HepG2 (cell line): ENCODE results near the gene HYCC2. TPM values are rescaled to one million over a fixed set of nuclear protein-coding genes. Genes with fewer than 3 reads are reported as not detected.

Experiments
- CAMTA2 ChIP-seq: sonication (generic); formaldehyde crosslinking; IDR thresholded peaks from 2 replicates; pipeline ENCODE4 v1.4.0; 2020; ENCODE audit warnings: mild to moderate bottlenecking, missing genetic modification reagents, borderline replicate concordance
- DNMT1 ChIP-seq: sonication (generic); formaldehyde crosslinking; IDR thresholded peaks from 2 replicates; pipeline ENCODE4 v1.5.1; 2020; ENCODE audit warnings: mild to moderate bottlenecking, missing genetic modification reagents
- HINFP ChIP-seq: sonication (generic); formaldehyde crosslinking; IDR thresholded peaks from 2 replicates; pipeline ENCODE4 v1.4.0; 2020; ENCODE audit warnings: low read depth, mild to moderate bottlenecking, missing genetic modification reagents
- HMG20B ChIP-seq: conservative IDR thresholded peaks from 2 replicates; pipeline ENCODE4 v1.6.1; 2016; ENCODE audit warnings: missing genetic modification reagents, missing compliant biosample characterization
- KDM6A ChIP-seq: IDR thresholded peaks from 2 replicates; pipeline ENCODE4 v1.6.1; 2016; ENCODE audit warnings: low read depth
- SIN3A ChIP-seq: IDR thresholded peaks from 2 replicates; pipeline ENCODE4 v1.6.1; 2011; ENCODE audit warnings: low read depth, mild to moderate bottlenecking, control low read depth, low read length, borderline replicate concordance
- TEAD3 ChIP-seq: optimal IDR thresholded peaks from 2 replicates; pipeline ENCODE3; 2016; ENCODE audit warnings: borderline replicate concordance
- ZNF549 ChIP-seq: sonication (generic); formaldehyde crosslinking; IDR thresholded peaks from 2 replicates; pipeline ENCODE4 v1.5.0; 2020; ENCODE audit warnings: missing genetic modification reagents
- ZNF552 ChIP-seq: sonication (generic); formaldehyde crosslinking; IDR thresholded peaks from 2 replicates; pipeline ENCODE4 v1.9.0; 2022; ENCODE audit warnings: missing genetic modification reagents, mild to moderate bottlenecking, borderline replicate concordance
- ZNF775 ChIP-seq: sonication (generic); formaldehyde crosslinking; IDR thresholded peaks from 2 replicates; pipeline ENCODE4 v1.4.0; 2020; ENCODE audit warnings: missing genetic modification reagents, mild to moderate bottlenecking, moderate library complexity, borderline replicate concordance
- polyA plus RNA-seq, 8 experiments: library from polyadenylated mRNA; depleted of rRNA in 3 of 8; stranded (reverse) in 7 of 8; unstranded in 1 of 8; fragments of >200 nt; fragmentation: Illumina TruSeq in 4 of 8; extraction: Trizol in 4 of 8; gene quantifications; 2 replicates each; pipeline versions ENCODE4 v1.2.1 to v1.2.3, GENCODE V29; 2011 to 2016; ENCODE audit warnings: low read depth in 4 of 8, missing spikeins in 1 of 8, mixed read lengths in 1 of 8; ENCODE audit not compliant: insufficient read depth in 1 of 8
- total RNA-seq, 5 experiments: library from RNA; depleted of rRNA; stranded (reverse); fragments of >200 nt; fragmentation: Illumina TruSeq; extraction: Trizol; gene quantifications; 2 replicates each; pipeline ENCODE4 v1.2.3, GENCODE V29; 2016; ENCODE audit warnings: low read depth in 1 of 5
- TF ChIP-seq, protein P1 (sequence below): sonication (generic); formaldehyde crosslinking; IDR thresholded peaks from 2 replicates; pipeline ENCODE4 v1.8.0; 2022; ENCODE audit warnings: missing genetic modification reagents, mild to moderate bottlenecking, inconsistent platforms, borderline replicate concordance
- TF ChIP-seq, protein P2 (sequence below): sonication (generic); formaldehyde crosslinking; IDR thresholded peaks from 2 replicates; pipeline ENCODE4 v1.4.0; 2020; ENCODE audit warnings: missing genetic modification reagents
- TF ChIP-seq, protein P3 (sequence below): sonication (generic); formaldehyde crosslinking; IDR thresholded peaks from 2 replicates; pipeline ENCODE4 v1.5.0; 2020; ENCODE audit warnings: mild to moderate bottlenecking, missing genetic modification reagents, borderline replicate concordance

HYCC2 gene
- total and polyA plus RNA-seq, 2 of the 13 experiments (the other 11 are each of a cell fraction or from before 2014, with no cell fraction given), result 4.7 to 13.9 TPM

GRCh38 chr2:201116959-201117734, 45.7 kb upstream of the HYCC2 start (continued):
- TF ChIP-seq, protein P1, sequence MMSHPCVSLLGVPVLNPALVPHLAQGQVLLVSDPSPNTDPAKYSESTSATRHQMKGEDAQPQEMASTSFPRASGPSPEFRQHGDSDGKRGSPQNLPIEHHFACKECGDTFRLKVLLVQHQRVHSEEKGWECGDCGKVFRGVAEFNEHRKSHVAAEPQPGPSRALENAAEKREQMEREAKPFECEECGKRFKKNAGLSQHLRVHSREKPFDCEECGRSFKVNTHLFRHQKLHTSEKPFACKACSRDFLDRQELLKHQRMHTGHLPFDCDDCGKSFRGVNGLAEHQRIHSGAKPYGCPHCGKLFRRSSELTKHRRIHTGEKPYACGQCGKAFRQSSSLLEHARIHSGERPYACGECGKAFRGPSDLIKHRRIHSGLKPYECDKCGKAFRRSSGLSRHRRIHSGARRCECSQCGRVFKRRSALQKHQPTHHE, result 0 out of 2 replicates have a peak, but pooled peaks have one; percentile 1
- TF ChIP-seq, protein P2, sequence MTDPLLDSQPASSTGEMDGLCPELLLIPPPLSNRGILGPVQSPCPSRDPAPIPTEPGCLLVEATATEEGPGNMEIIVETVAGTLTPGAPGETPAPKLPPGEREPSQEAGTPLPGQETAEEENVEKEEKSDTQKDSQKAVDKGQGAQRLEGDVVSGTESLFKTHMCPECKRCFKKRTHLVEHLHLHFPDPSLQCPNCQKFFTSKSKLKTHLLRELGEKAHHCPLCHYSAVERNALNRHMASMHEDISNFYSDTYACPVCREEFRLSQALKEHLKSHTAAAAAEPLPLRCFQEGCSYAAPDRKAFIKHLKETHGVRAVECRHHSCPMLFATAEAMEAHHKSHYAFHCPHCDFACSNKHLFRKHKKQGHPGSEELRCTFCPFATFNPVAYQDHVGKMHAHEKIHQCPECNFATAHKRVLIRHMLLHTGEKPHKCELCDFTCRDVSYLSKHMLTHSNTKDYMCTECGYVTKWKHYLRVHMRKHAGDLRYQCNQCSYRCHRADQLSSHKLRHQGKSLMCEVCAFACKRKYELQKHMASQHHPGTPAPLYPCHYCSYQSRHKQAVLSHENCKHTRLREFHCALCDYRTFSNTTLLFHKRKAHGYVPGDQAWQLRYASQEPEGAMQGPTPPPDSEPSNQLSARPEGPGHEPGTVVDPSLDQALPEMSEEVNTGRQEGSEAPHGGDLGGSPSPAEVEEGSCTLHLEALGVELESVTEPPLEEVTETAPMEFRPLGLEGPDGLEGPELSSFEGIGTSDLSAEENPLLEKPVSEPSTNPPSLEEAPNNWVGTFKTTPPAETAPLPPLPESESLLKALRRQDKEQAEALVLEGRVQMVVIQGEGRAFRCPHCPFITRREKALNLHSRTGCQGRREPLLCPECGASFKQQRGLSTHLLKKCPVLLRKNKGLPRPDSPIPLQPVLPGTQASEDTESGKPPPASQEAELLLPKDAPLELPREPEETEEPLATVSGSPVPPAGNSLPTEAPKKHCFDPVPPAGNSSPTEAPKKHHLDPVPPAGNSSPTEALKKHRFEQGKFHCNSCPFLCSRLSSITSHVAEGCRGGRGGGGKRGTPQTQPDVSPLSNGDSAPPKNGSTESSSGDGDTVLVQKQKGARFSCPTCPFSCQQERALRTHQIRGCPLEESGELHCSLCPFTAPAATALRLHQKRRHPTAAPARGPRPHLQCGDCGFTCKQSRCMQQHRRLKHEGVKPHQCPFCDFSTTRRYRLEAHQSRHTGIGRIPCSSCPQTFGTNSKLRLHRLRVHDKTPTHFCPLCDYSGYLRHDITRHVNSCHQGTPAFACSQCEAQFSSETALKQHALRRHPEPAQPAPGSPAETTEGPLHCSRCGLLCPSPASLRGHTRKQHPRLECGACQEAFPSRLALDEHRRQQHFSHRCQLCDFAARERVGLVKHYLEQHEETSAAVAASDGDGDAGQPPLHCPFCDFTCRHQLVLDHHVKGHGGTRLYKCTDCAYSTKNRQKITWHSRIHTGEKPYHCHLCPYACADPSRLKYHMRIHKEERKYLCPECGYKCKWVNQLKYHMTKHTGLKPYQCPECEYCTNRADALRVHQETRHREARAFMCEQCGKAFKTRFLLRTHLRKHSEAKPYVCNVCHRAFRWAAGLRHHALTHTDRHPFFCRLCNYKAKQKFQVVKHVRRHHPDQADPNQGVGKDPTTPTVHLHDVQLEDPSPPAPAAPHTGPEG (CRISPR knock-in tag), result no peak
- TF ChIP-seq HINFP (CRISPR knock-in tag) (no peak), HMG20B (0 out of 2 replicates have a peak, but pooled peaks have one; percentile 5), KDM6A (CRISPR knock-in tag) (no peak; the same call in 1 of the 2 replicates), SIN3A (no peak), CAMTA2 (CRISPR knock-in tag) (no peak), TEAD3 (CRISPR knock-in tag) (no peak), ZNF549 (CRISPR knock-in tag) (no peak), ZNF552 (no peak), DNMT1 (CRISPR knock-in tag) (0 out of 2 replicates have a peak, but pooled peaks have one; percentile 2), ZNF775 (no peak; the same call in 1 of the 2 replicates)
- TF ChIP-seq, protein P3, sequence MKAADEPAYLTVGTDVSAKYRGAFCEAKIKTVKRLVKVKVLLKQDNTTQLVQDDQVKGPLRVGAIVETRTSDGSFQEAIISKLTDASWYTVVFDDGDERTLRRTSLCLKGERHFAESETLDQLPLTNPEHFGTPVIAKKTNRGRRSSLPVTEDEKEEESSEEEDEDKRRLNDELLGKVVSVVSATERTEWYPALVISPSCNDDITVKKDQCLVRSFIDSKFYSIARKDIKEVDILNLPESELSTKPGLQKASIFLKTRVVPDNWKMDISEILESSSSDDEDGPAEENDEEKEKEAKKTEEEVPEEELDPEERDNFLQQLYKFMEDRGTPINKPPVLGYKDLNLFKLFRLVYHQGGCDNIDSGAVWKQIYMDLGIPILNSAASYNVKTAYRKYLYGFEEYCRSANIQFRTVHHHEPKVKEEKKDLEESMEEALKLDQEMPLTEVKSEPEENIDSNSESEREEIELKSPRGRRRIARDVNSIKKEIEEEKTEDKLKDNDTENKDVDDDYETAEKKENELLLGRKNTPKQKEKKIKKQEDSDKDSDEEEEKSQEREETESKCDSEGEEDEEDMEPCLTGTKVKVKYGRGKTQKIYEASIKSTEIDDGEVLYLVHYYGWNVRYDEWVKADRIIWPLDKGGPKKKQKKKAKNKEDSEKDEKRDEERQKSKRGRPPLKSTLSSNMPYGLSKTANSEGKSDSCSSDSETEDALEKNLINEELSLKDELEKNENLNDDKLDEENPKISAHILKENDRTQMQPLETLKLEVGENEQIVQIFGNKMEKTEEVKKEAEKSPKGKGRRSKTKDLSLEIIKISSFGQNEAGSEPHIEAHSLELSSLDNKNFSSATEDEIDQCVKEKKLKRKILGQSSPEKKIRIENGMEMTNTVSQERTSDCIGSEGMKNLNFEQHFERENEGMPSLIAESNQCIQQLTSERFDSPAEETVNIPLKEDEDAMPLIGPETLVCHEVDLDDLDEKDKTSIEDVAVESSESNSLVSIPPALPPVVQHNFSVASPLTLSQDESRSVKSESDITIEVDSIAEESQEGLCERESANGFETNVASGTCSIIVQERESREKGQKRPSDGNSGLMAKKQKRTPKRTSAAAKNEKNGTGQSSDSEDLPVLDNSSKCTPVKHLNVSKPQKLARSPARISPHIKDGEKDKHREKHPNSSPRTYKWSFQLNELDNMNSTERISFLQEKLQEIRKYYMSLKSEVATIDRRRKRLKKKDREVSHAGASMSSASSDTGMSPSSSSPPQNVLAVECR, result no peak
